Limb (tissue), 2 donors: ENCODE results near the gene NTN5.
"Not testable (repeated sequence)": the region's sequence is repeated elsewhere in the genome, so short reads cannot be mapped to it uniquely, and the experiment has no call there.

Source experiments
- DNase-seq, 2 donors: peaks; one replicate each; pipeline ENCODE4 v3.0.0-alpha.2; 2016; ENCODE audit errors: extremely low spot score in 2 of 2

The NTN5 gene

GRCh38 chr19:48645620-48646000 lies 27.2 kb downstream of the NTN5 start:
- no peak for DNase-seq

DNA sequence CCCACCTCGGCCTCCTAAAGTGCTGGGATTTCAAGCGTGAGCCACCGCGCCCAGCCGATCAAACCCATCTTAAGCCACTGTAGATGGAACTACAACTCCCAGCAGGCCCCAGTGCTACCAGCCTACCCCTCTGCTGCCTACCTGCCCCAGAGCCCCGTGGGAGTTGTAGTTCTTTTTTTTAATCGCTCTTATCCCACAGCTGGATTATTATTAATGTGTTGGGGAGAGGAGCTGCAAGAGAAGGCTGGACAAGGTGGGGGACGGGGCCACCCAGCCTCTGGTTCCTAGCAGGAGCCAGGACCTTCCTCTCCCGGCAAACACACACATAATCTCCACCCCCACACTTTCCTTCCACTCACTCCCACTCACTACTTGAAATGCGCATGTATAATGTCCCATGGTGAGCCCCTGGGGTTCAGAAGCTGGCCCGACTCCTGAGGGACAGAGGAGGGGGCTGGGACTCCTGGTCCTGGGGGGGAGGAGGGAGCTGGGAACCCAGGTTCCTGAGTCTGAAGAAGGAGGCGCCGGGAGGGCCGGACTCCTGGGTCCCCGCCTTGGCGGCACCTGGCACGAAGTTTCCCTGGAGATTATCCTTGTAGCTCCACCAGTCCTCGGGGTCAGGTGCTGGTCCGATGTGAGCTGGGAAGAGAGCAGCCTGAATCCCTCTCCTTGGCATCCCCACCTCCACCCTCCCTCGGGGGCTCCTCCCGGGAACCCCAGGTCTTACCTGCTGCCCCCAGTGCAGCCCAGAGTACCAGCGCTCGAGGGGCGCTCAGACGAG lies 27.8 kb downstream of the NTN5 start:
- DNase-seq, result peak; percentile 72 to 83

GRCh38 chr19:48644355-48644754 lies 28.5 kb downstream of the NTN5 start:
- DNase-seq, result no peak

- no peak for DNase-seq
Measured at GRCh38 chr19:48642862-48643261, 30.0 kb downstream of the NTN5 start.

- no peak for DNase-seq
Measured at GRCh38 chr19:48641850-48642249, 31.0 kb downstream of the NTN5 start.

GRCh38 chr19:48639483-48640375 lies 33.1 kb downstream of the NTN5 start:
- DNase-seq, result no peak

DNA sequence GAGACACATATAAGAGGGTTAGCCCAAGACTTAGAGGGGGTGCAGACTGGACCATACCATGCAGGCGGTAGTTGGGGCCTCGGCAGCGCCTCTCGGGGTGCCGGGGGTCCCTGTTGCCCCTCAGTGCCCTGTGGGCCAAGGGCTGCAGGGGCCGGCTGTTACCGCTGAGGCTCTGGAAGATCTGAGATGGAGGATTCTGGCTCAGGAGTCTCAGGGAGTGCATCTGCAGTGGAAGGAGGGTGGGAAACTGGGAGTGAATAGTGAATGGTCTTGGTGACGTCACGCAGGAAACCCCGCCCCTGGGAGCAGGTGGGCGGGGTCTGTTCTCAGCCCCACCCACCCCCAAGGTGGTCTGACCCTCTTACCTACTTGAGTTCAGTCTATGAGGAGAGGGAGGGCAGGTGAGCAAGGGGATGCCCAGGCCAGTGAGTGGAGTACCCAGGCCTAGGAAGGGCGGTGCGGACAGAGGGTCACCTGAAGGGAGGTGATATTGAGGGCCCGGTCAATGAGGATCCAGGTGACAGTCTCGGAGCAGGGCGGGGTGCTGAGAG lies 33.9 kb downstream of the NTN5 start:
- DNase-seq, result peak in 1 of 2 donors; percentile 70

- peak; percentile 86 to 92 for DNase-seq
Measured at GRCh38 chr19:48637948-48638830, 34.6 kb downstream of the NTN5 start.

DNA sequence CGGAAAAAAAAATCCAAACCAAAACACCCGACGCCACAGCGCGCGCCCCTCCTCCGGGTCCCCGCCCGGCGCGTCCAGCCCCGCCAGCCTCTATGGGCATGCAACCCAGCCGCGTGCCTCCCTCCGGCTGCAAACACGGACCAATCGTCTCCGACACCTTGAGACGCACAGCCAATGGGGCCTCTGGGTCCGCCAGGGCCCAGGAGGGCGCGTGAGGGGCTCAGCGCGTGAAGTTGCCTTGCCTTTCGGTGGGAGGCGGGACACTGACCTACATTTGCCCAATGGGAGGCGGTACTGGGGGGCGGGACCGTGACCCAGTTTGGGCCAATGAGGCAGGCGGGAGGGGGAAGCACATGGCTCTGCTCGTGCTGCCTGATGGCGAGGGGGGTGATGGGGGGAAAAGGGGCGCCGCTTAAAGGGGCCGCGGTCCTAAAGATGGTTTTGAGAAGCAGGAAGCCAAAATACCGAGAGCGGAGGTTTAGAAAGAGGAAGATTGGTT lies 35.3 kb downstream of the NTN5 start:
- peak; percentile 96 to 99 for DNase-seq

- no peak for DNase-seq
Measured at GRCh38 chr19:48636859-48637448, 35.9 kb downstream of the NTN5 start, which contains the start of gene DBP. DBP (minus strand) TSS chr19:48637379; CDS start chr19:48636994, 385 bp downstream.

- peak in 1 of 2 donors; percentile 59 for DNase-seq
Measured at GRCh38 chr19:48635966-48636858, 36.6 kb downstream of the NTN5 start.

DNA sequence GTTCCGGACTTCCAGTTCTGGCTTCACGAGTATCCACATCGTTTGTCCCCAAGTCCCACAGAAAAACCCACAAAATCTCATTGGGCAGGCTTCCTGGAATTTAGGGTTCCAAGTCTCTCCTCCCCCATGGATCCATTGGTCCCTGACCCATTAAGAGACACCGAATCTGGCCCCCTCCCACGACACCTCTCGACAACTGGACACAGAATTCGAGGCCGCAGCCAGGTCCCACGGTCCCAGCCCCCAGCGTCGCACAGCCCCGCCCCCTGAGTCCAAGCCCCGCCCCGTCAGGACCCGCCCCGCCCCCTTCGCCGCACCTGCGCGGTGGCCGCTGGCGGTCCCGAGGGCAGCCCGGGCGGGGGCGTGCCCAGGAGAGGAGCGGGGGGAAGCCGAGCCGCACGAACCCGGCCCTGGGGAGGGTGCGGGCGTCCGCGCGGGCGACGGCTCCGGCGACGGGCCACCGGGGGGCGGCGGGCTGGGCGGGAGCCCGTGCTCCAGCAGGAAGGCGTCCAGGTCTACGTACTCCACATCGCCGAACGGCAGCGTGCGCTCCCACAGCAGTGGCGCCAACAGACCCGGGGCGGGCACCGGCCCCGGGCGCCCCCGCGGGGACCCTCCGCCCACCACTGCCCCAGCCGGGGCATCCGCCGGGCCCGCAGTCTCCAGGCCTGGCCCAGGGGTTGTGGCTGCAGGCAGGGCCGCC lies 37.4 kb downstream of the NTN5 start:
- DNase-seq, result peak in 1 of 2 donors; percentile 81

GRCh38 chr19:48634424-48635262 lies 38.2 kb downstream of the NTN5 start:
- DNase-seq, result peak; percentile 94 to 96

- DNase-seq, result no peak
Measured at GRCh38 chr19:48634036-48634342, 38.8 kb downstream of the NTN5 start.

DNA sequence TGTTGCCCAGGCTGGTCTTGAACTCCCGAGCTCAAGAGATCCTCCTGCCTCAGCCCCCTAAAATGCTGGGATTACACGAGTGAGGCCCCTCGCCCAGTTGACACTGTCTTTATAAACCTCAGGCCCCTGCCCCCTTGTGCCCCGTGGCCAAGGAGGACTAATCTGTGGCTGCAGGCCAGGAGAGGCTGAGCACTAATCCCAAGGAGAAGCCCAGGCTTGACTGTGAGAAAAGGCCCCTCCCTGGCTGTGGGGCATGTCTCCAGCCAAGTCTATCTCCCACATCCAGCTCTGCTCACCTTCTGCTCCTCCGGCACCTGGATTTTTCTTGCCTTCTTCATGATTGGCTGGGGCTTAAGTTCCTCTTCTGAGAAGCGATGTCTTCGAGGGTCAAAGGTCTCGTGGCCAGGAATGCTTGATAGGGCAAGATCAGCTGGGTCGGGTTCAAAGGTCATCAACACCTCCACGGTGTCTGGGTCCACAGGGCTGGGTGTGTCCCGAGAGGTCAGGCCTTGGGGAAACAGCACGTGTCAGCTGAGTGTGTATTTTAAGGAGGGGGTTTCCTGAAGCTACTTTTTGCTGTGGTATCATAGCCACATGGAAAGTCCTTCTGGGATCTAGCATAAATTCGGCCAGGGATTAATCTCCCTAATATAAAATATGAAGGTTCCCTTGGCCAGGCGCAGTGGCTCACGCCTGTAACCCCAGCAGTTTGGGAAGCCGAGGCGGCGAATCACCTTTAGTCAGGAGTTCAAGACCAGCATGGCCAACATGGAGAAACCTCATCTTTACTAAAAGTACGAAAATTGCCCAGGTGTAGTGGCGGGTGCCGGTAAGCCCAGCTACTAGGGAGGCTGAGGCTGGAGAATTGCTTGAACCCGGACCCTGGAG lies 39.4 kb downstream of the NTN5 start:
- no peak for DNase-seq

GRCh38 chr19:48632692-48633147 lies 40.1 kb downstream of the NTN5 start:
- no peak for DNase-seq

DNA sequence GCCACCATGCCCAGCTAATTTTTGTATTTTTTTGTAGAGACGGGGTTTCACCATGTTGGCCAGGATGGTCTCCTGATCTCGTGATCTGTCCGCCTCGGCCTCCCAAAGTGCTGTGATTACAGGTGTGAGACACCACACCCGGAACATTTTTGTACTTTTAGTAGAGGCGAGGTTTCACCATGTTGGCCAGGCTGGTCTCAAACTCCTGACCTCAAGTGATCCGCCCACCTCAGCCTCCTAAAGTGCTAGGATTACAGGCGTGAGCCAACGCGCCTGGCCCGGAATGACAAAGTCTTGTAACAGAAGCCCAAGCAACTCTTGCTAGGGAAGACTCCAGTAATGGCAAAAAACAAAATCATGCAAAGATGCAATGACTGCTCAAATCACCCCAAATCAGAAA lies 40.5 kb downstream of the NTN5 start:
- not testable (repeated sequence) for DNase-seq
